Fibroblast of peridontal ligament (primary cell): ENCODE measurements around the gene AFF3.
A peak's percentile ranks its signal among the peaks of the same experiment; 100 is the strongest.
"Not testable (repeated sequence)": the region's sequence is repeated elsewhere in the genome, so short reads cannot be mapped to it uniquely, and the experiment has no call there.

ENCODE experiments used
- DNase-seq: peaks from one replicate; pipeline ENCODE4 v3.0.0-alpha.2; 2010; ENCODE audit errors: extremely low read depth

The AFF3 gene

GRCh38 chr2:99559075-99559662 is 583.2 kb downstream of the AFF3 start:
- peak; percentile 69 for DNase-seq

GRCh38 chr2:99555404-99555803 is 587.0 kb downstream of the AFF3 start:
- no peak for DNase-seq

- no peak for DNase-seq
Measured at GRCh38 chr2:99554871-99555270, 587.5 kb downstream of the AFF3 start.

- DNase-seq = no peak
Measured at GRCh38 chr2:99554238-99554637, 588.2 kb downstream of the AFF3 start.

- DNase-seq = no peak
Measured at GRCh38 chr2:99552529-99552928, 589.9 kb downstream of the AFF3 start.

GRCh38 chr2:99550368-99550767 is 592.0 kb downstream of the AFF3 start:
- DNase-seq = no peak

- no peak for DNase-seq
Measured at GRCh38 chr2:99545604-99546003, 596.8 kb downstream of the AFF3 start.

GRCh38 chr2:99545066-99545465 is 597.3 kb downstream of the AFF3 start:
- DNase-seq = peak; percentile 31

GRCh38 chr2:99544608-99545007 is 597.8 kb downstream of the AFF3 start:
- DNase-seq = no peak

GRCh38 chr2:99543247-99543646 is 599.1 kb downstream of the AFF3 start:
- DNase-seq = peak; percentile 63

- DNase-seq = no peak
Measured at GRCh38 chr2:99537910-99538485, 604.4 kb downstream of the AFF3 start.

- DNase-seq = no peak
Measured at GRCh38 chr2:99524056-99524455, 618.3 kb downstream of the AFF3 start.

- DNase-seq = no peak
Measured at GRCh38 chr2:99522157-99522556, 620.2 kb downstream of the AFF3 start.

GRCh38 chr2:99520813-99521212 is 621.6 kb downstream of the AFF3 start:
- no peak for DNase-seq

- DNase-seq = no peak
Measured at GRCh38 chr2:99520195-99520594, 622.2 kb downstream of the AFF3 start.

- no peak for DNase-seq
Measured at GRCh38 chr2:99514357-99514756, 628.0 kb downstream of the AFF3 start.

GRCh38 chr2:99512181-99512591 is 630.2 kb downstream of the AFF3 start:
- DNase-seq = no peak

- DNase-seq = no peak
Measured at GRCh38 chr2:99509387-99509786, 633.0 kb downstream of the AFF3 start.

GRCh38 chr2:99507937-99508818 is 634.2 kb downstream of the AFF3 start:
- no peak for DNase-seq

GRCh38 chr2:99504844-99505584 is 637.4 kb downstream of the AFF3 start:
- DNase-seq = no peak

GRCh38 chr2:99503662-99504416 is 638.6 kb downstream of the AFF3 start:
- DNase-seq = not testable (repeated sequence)
